Measurements from ENCODE around the gene FGD6. TPM values are rescaled to one million over a fixed set of nuclear protein-coding genes. Genes with fewer than 3 reads are reported as not detected.

FGD6 gene
- polyA plus RNA-seq, 1 donor (not counting 4 experiments of a cell fraction or from before 2014, with no cell fraction given) = 54.2 TPM

- no peaks in the 10 kb centered on the region for H3K9me3 ChIP-seq (ENCODE audit: control insufficient read depth, low read depth, low read length)
- H3K9ac ChIP-seq (ENCODE audit: control insufficient read depth, extremely low read depth, insufficient read depth, low read length) = no peak overlapping the region
- FAIRE-seq = no peak
- no peaks in the 10 kb centered on the region for H3K79me2 ChIP-seq (ENCODE audit: control insufficient read depth, insufficient read depth, low read length)
- H2AFZ ChIP-seq (ENCODE audit: control insufficient read depth, low read length) = no peak overlapping the region
- no peaks in the 10 kb centered on the region for H4K20me1 ChIP-seq (ENCODE audit: control insufficient read depth, extremely low read depth, insufficient read depth, low read length)
- H3K4me3 ChIP-seq (ENCODE audit: control insufficient read depth in 2 of 3, extremely low read depth in 1 of 3, insufficient read depth in 2 of 3, low read depth in 1 of 3, low read length in 3 of 3) = no peak overlapping the region
- no peaks in the 10 kb centered on the region for H3K9me1 ChIP-seq (ENCODE audit: control insufficient read depth, extremely low read depth, insufficient read depth, low read length)
- H3K27ac ChIP-seq (ENCODE audit: control insufficient read depth, insufficient read depth, low read length) = no peak overlapping the region
- TF ChIP-seq, protein P1, sequence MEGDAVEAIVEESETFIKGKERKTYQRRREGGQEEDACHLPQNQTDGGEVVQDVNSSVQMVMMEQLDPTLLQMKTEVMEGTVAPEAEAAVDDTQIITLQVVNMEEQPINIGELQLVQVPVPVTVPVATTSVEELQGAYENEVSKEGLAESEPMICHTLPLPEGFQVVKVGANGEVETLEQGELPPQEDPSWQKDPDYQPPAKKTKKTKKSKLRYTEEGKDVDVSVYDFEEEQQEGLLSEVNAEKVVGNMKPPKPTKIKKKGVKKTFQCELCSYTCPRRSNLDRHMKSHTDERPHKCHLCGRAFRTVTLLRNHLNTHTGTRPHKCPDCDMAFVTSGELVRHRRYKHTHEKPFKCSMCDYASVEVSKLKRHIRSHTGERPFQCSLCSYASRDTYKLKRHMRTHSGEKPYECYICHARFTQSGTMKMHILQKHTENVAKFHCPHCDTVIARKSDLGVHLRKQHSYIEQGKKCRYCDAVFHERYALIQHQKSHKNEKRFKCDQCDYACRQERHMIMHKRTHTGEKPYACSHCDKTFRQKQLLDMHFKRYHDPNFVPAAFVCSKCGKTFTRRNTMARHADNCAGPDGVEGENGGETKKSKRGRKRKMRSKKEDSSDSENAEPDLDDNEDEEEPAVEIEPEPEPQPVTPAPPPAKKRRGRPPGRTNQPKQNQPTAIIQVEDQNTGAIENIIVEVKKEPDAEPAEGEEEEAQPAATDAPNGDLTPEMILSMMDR (optimal IDR thresholded peaks at IDR 0.05 in 1 of 3, IDR thresholded peaks at IDR 0.05 in 1 of 3, conservative IDR thresholded peaks at IDR 0.05 in 1 of 3; ENCODE audit: extremely low read depth in 1 of 3, insufficient read depth in 2 of 3, low read length in 3 of 3) = no peak
- no peak overlapping the region for H3K4me2 ChIP-seq (ENCODE audit: control insufficient read depth, extremely low read depth, insufficient read depth, low read depth, low read length)
- dilution Hi-C loops (cut with MboI; ENCODE audit: extremely low pct_ligation_motif_present, low sequenced_read_pairs) = no loop called here
- no peaks in the 10 kb centered on the region for H3K4me1 ChIP-seq (ENCODE audit: control insufficient read depth, extremely low read depth, insufficient read depth, low read length)
- H3K36me3 ChIP-seq (ENCODE audit: control insufficient read depth in 2 of 2, extremely low read depth in 1 of 2, insufficient read depth in 2 of 2, low read length in 2 of 2) = peaks cover 20 to 21% of the 10 kb centered on the region in 2 experiments
- no peak for DNase-seq (ENCODE audit: low read depth, low spot score)
- H3K27me3 ChIP-seq (ENCODE audit: control insufficient read depth, extremely low read depth, insufficient read depth, low read length) = no peaks in the 10 kb centered on the region
These were observed 80.7 kb downstream of the FGD6 start for GRCh38 chr12:95136598-95136997.

- no peak overlapping the region for H3K27ac ChIP-seq (ENCODE audit: control insufficient read depth, insufficient read depth, low read length)
- TF ChIP-seq, protein P1 (optimal IDR thresholded peaks at IDR 0.05 in 1 of 3, IDR thresholded peaks at IDR 0.05 in 1 of 3, conservative IDR thresholded peaks at IDR 0.05 in 1 of 3; ENCODE audit: extremely low read depth in 1 of 3, insufficient read depth in 2 of 3, low read length in 3 of 3) = no peak
- TF ChIP-seq EZH2 (IDR thresholded peaks at IDR 0.05; ENCODE audit: low read length) = no peak
- no peaks in the 10 kb centered on the region for H3K27me3 ChIP-seq (ENCODE audit: control insufficient read depth, extremely low read depth, insufficient read depth, low read length)
- no peak for DNase-seq (ENCODE audit: low read depth, low spot score)
- no peaks in the 10 kb centered on the region for H3K79me2 ChIP-seq (ENCODE audit: control insufficient read depth, insufficient read depth, low read length)
- no peak for FAIRE-seq
- no peak overlapping the region for H3K4me2 ChIP-seq (ENCODE audit: control insufficient read depth, extremely low read depth, insufficient read depth, low read depth, low read length)
- no peak overlapping the region for H2AFZ ChIP-seq (ENCODE audit: control insufficient read depth, low read length)
- H3K4me3 ChIP-seq (ENCODE audit: control insufficient read depth in 2 of 3, extremely low read depth in 1 of 3, insufficient read depth in 2 of 3, low read depth in 1 of 3, low read length in 3 of 3) = no peak overlapping the region
- H3K9me1 ChIP-seq (ENCODE audit: control insufficient read depth, extremely low read depth, insufficient read depth, low read length) = no peaks in the 10 kb centered on the region
- dilution Hi-C loops (cut with MboI; ENCODE audit: extremely low pct_ligation_motif_present, low sequenced_read_pairs) = no loop called here
- no peak overlapping the region for H3K9ac ChIP-seq (ENCODE audit: control insufficient read depth, extremely low read depth, insufficient read depth, low read length)
- H3K36me3 ChIP-seq (ENCODE audit: control insufficient read depth in 2 of 2, extremely low read depth in 1 of 2, insufficient read depth in 2 of 2, low read length in 2 of 2) = peaks cover 17 to 26% of the 10 kb centered on the region in 2 experiments
- H4K20me1 ChIP-seq (ENCODE audit: control insufficient read depth, extremely low read depth, insufficient read depth, low read length) = no peaks in the 10 kb centered on the region
- no peaks in the 10 kb centered on the region for H3K4me1 ChIP-seq (ENCODE audit: control insufficient read depth, extremely low read depth, insufficient read depth, low read length)
- H3K9me3 ChIP-seq (ENCODE audit: control insufficient read depth, low read depth, low read length) = no peaks in the 10 kb centered on the region
These were observed 83.2 kb downstream of the FGD6 start for GRCh38 chr12:95134085-95134484.

All from keratinocyte (primary cell).